Caco-2 (cell line): ENCODE results near the gene GPR155. TPM values are rescaled to one million over a fixed set of nuclear protein-coding genes. Genes with fewer than 3 reads are reported as not detected.

Experiments
- BruUV-seq: library from RNA; stranded (reverse); fragments of 400-500 nt; replicated peaks from 2 replicates; lab custom pipeline; 2021; lab: Mats Ljungman, UMichigan
- CTCF ChIA-PET: fragments of 300-600 bp; sonication (Branson Sonifier 250); formaldehyde crosslinking; loops from one replicate; lab custom pipeline; 2022; ENCODE audit warnings: antibody characterized with exemption; lab: Charles Lee
- POLR2A ChIA-PET: fragments of 300-600 bp; sonication (Branson Sonifier 250); formaldehyde crosslinking; loops from one replicate; lab custom pipeline; 2022; ENCODE audit warnings: antibody characterized with exemption; lab: Charles Lee
- DNase-seq, 2 experiments: peaks; one replicate each; pipeline versions ENCODE4 v3.0.0 to v3.0.0-alpha.2; 2020 to 2022
- H3K27me3 ChIP-seq: replicated peaks from 2 replicates; pipeline ENCODE4 v1.6.0; 2011; ENCODE audit warnings: low read length; ENCODE audit not compliant: control insufficient read depth, insufficient read depth
- H3K36me3 ChIP-seq: 2 replicates; pipeline ENCODE4 v1.5.1; 2011; ENCODE audit warnings: low read length; ENCODE audit not compliant: control insufficient read depth, insufficient read depth
- H3K4me1 ChIP-seq: fragments of 250-450 bp; sonication (Bioruptor Pico); 2 replicates; pipeline ENCODE4 v1.5.1; 2020; ENCODE audit warnings: mild to moderate bottlenecking
- H3K4me3 ChIP-seq: 2 replicates; pipeline ENCODE4 v1.5.1; 2011; ENCODE audit warnings: low read depth, mild to moderate bottlenecking, control low read depth, low read length
- H3K9me3 ChIP-seq: fragments of 250-450 bp; sonication (Bioruptor Pico); 2 replicates; pipeline ENCODE4 v1.5.1; 2020; ENCODE audit warnings: mild to moderate bottlenecking, moderate library complexity
- H3K27ac Mint-ChIP-seq: one replicate; pipeline ENCODE4 v1.8.0; 2022; ENCODE audit warnings: mixed read lengths; ENCODE audit not compliant: unreplicated experiment
- H3K27me3 Mint-ChIP-seq: one replicate; pipeline ENCODE4 v1.8.0; 2022; ENCODE audit warnings: mixed read lengths; ENCODE audit not compliant: insufficient read depth, unreplicated experiment
- H3K36me3 Mint-ChIP-seq: one replicate; pipeline ENCODE4 v1.8.0; 2022; ENCODE audit warnings: mild to moderate bottlenecking, mixed read lengths; ENCODE audit not compliant: insufficient read depth, unreplicated experiment
- H3K4me1 Mint-ChIP-seq: one replicate; pipeline ENCODE4 v1.8.0; 2022; ENCODE audit warnings: low read depth, mixed read lengths; ENCODE audit not compliant: unreplicated experiment
- H3K4me3 Mint-ChIP-seq: one replicate; pipeline ENCODE4 v1.8.0; 2022; ENCODE audit warnings: mild to moderate bottlenecking, moderate library complexity, mixed read lengths; ENCODE audit not compliant: unreplicated experiment
- H3K9me3 Mint-ChIP-seq: one replicate; pipeline ENCODE4 v1.8.0; 2022; ENCODE audit warnings: mixed read lengths; ENCODE audit not compliant: unreplicated experiment
- CTCF ChIP-seq, 2 experiments: fragments of 200-600 bp in 1 of 2; IDR thresholded peaks; 1 replicate in 1 of 2; 2 replicates in 1 of 2; pipeline versions ENCODE4 v1.5.1 to v1.8.0; 2011 to 2022; ENCODE audit warnings: antibody characterized with exemption in 1 of 2, control low read depth in 1 of 2, inconsistent platforms in 1 of 2, low read depth in 1 of 2, low read length in 1 of 2, mild to moderate bottlenecking in 1 of 2, moderate library complexity in 1 of 2; ENCODE audit not compliant: insufficient read depth in 1 of 2, severe bottlenecking in 1 of 2, unreplicated experiment in 1 of 2
- intact Hi-C: fragments of 100-400 bp; cut with micrococcal nuclease; formaldehyde crosslinking; loops from one replicate; pipeline ENCODE4 v1.10.0; 2022; ENCODE audit not compliant: unreplicated experiment
- total RNA-seq: library from RNA; stranded (reverse); gene quantifications from 2 replicates; pipeline ENCODE4 v1.2.3, GENCODE V29; 2022

The GPR155 gene
- total RNA-seq, 1 experiment from 2014 or later = 1.0 TPM

GRCh38 chr2:174438146-174438886, 48.5 kb downstream of the GPR155 start:
- Mint-ChIP-seq H3K4me3 (no peak overlapping the region), H3K36me3 (peaks cover 6% of the 10 kb centered on the region), H3K27ac (no peak overlapping the region), H3K27me3 (no peaks in the 10 kb centered on the region), H3K9me3 (no peaks in the 10 kb centered on the region), H3K4me1 (peaks cover 7% of the 10 kb centered on the region)
- Histone ChIP-seq H3K9me3 (no peaks in the 10 kb centered on the region), H3K4me3 (no peak overlapping the region), H3K4me1 (peaks cover 10% of the 10 kb centered on the region), H3K27me3 (no peaks in the 10 kb centered on the region), H3K36me3 (peaks cover 1% of the 10 kb centered on the region; the same call in 1 of the 2 replicates)
- intact Hi-C loops = no loop called here
- no peak for DNase-seq
- ChIA-PET POLR2A (no interaction called here), CTCF (no interaction called here)
- no TSS peak for BruUV-seq
- no peak for TF ChIP-seq CTCF (IDR thresholded peaks at IDR 0.05; ENCODE audit: insufficient read depth in 1 of 2, low read depth in 1 of 2, low read length in 1 of 2, severe bottlenecking in 1 of 2, unreplicated experiment in 1 of 2)

GRCh38 chr2:174436351-174436750, 50.5 kb downstream of the GPR155 start:
- Histone ChIP-seq H3K4me3 (no peak overlapping the region), H3K9me3 (no peaks in the 10 kb centered on the region), H3K36me3 (peaks cover 1% of the 10 kb centered on the region; the same call in 1 of the 2 replicates), H3K27me3 (no peaks in the 10 kb centered on the region), H3K4me1 (no peaks in the 10 kb centered on the region)
- ChIA-PET CTCF (interaction anchor here (0.6 kb wide), 1 partner anchor 111 kb away, joined by 3 read pairs; no protein-coding TSS in a partner anchor), POLR2A (no interaction called here)
- no peak for DNase-seq
- Mint-ChIP-seq H3K4me3 (no peak overlapping the region), H3K27ac (no peak overlapping the region), H3K36me3 (no peaks in the 10 kb centered on the region), H3K27me3 (no peaks in the 10 kb centered on the region), H3K4me1 (no peaks in the 10 kb centered on the region), H3K9me3 (no peaks in the 10 kb centered on the region)
- no TSS peak for BruUV-seq
- no peak for TF ChIP-seq CTCF (IDR thresholded peaks at IDR 0.05; ENCODE audit: insufficient read depth in 1 of 2, low read depth in 1 of 2, low read length in 1 of 2, severe bottlenecking in 1 of 2, unreplicated experiment in 1 of 2)
- intact Hi-C loops = no loop called here

GRCh38 chr2:174431902-174432301, 54.9 kb downstream of the GPR155 start:
- H3K4me1 ChIP-seq = peaks cover 20% of the 10 kb centered on the region
- H3K4me3 ChIP-seq = no peak overlapping the region
- no TSS peak for BruUV-seq
- no peak overlapping the region for H3K27ac Mint-ChIP-seq
- peaks cover 5% of the 10 kb centered on the region for H3K36me3 ChIP-seq
- no peak overlapping the region for H3K4me3 Mint-ChIP-seq
- POLR2A ChIA-PET = no interaction called here
- TF ChIP-seq CTCF (IDR thresholded peaks at IDR 0.05; ENCODE audit: insufficient read depth in 1 of 2, low read depth in 1 of 2, low read length in 1 of 2, severe bottlenecking in 1 of 2, unreplicated experiment in 1 of 2) = no peak
- H3K27me3 Mint-ChIP-seq = no peaks in the 10 kb centered on the region
- no peaks in the 10 kb centered on the region for H3K27me3 ChIP-seq
- no peaks in the 10 kb centered on the region for H3K9me3 ChIP-seq
- CTCF ChIA-PET = no interaction called here
- intact Hi-C loops = loop anchor here (1.0 kb wide), 1 partner anchor 47 kb away; no protein-coding TSS in a partner anchor
- H3K36me3 Mint-ChIP-seq = peaks cover 16% of the 10 kb centered on the region
- peaks cover 20% of the 10 kb centered on the region for H3K9me3 Mint-ChIP-seq
- H3K4me1 Mint-ChIP-seq = peaks cover 10% of the 10 kb centered on the region
- no peak for DNase-seq
